OCI-LY3 (cell line): ENCODE results near the gene PLB1.

Experiments
- CTCF ChIP-seq: fragments of 200-600, 300-600 bp; sonication (generic); IDR thresholded peaks from 2 replicates; pipeline ENCODE4 v1.5.1; 2014; ENCODE audit warnings: antibody characterized with exemption, low read length, low read depth
- EZH2phosphoT487 ChIP-seq: fragments of 200-600 bp; shearing (Covaris generic); IDR thresholded peaks from 2 replicates; pipeline ENCODE4 v1.6.1; 2018; ENCODE audit warnings: antibody characterized with exemption, mixed run types, low read depth

GRCh38 chr2:28556303-28556702, 60.4 kb downstream of the PLB1 start:
- TF ChIP-seq CTCF (no peak), EZH2phosphoT487 (no peak)
